Measurements from ENCODE around the gene AMIGO1.

DNA sequence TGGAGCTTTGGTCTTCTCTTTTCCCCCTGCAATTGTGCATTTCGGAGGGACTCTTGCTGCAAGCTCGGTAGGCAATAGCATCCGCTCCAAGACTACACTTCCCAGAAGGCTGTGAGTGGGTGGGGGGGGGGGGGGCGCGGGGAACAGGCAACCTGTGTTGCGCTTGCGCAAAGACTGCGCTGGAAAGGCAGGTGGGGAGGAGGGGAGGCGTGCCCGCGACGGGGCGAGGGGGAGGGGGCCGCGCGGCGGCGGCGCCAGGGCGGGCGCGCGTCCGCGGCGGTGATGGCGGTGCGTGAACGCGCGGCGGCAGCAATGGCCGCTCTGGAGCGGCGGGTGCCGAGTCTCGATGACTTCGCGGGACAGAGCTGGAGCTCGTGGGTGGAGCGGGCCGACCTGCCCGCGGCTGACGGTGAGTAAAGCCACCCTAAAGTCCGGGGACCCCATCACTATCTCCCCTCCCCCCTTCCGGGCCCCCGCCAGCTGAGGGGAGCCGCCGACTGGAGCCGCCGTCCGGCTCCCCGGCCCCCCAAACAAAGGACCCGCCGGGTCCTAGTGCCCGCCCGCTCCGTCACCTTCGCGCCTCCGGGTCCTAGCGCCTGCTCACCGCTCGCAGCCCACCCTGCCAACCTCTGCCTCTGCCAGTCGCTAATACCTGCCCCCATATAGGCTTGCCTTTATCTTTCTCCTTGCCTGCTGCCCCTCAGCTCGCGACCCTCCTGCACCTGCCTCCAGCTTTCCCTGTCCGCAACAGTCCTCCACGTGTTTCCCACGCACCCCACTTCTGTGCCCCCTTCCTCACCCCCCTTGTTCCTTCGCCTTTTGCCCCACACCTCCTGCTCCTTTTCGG is 25.6 kb downstream of the AMIGO1 start, which contains the start of gene ATXN7L2:
- TF ChIP-seq CEBPB (IDR thresholded peaks at IDR 0.05) (no peak), YY1 (IDR thresholded peaks at IDR 0.05; ENCODE audit: low read depth) (peak; percentile 95), RAD21 (IDR thresholded peaks at IDR 0.05; ENCODE audit: low read depth) (no peak), CREB1 (IDR thresholded peaks at IDR 0.05; ENCODE audit: low read depth) (no peak), EGR1 (IDR thresholded peaks at IDR 0.05) (no peak; the same call in 1 of the 2 replicates), FOXM1 (IDR thresholded peaks at IDR 0.05; ENCODE audit: borderline replicate concordance, low read depth) (no peak), REST (IDR thresholded peaks at IDR 0.05; ENCODE audit: low read depth) (no peak; the same call in 1 of the 2 replicates), NFIC (IDR thresholded peaks at IDR 0.05) (no peak), TAF1 (IDR thresholded peaks at IDR 0.05; ENCODE audit: low read depth) (peak; percentile 97)
- TF ChIP-seq, protein P1, sequence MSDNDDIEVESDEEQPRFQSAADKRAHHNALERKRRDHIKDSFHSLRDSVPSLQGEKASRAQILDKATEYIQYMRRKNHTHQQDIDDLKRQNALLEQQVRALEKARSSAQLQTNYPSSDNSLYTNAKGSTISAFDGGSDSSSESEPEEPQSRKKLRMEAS (IDR thresholded peaks at IDR 0.05) = peak; percentile 82

Data from Ishikawa (cell line).